GM23248 (cell line): Measurements from ENCODE around the gene PHB1. TPM values are rescaled to one million over a fixed set of nuclear protein-coding genes. Genes with fewer than 3 reads are reported as not detected.

ENCODE experiments used
- DNase-seq: peaks from one replicate; pipeline ENCODE4 v3.0.0-alpha.2; 2015
- H2AFZ ChIP-seq: fragments of 200-600 bp; sonication (generic); 2 replicates; pipeline ENCODE4 v1.6.1; 2016; ENCODE audit warnings: antibody characterized with exemption
- H3F3A ChIP-seq: fragments of 200-600 bp; sonication (generic); 2 replicates; pipeline ENCODE4 v1.6.1; 2016; ENCODE audit warnings: mild to moderate bottlenecking, antibody characterized with exemption, mixed run types; ENCODE audit not compliant: insufficient read depth
- H3K27ac ChIP-seq: fragments of 200-600 bp; sonication (generic); 2 replicates; pipeline ENCODE4 v1.5.1; 2016; ENCODE audit warnings: mild to moderate bottlenecking
- H3K27me3 ChIP-seq: fragments of 200-600 bp; sonication (generic); replicated peaks from 2 replicates; pipeline ENCODE4 v1.6.1; 2016; ENCODE audit warnings: mild to moderate bottlenecking; ENCODE audit not compliant: insufficient read depth
- H3K36me3 ChIP-seq: fragments of 200-600 bp; sonication (generic); 2 replicates; pipeline ENCODE4 v1.6.1; 2016; ENCODE audit warnings: low read depth, mild to moderate bottlenecking
- H3K4me1 ChIP-seq: fragments of 200-600 bp; sonication (generic); 2 replicates; pipeline ENCODE4 v1.6.1; 2016; ENCODE audit warnings: mild to moderate bottlenecking; ENCODE audit not compliant: insufficient read depth
- H3K4me2 ChIP-seq: fragments of 200-600 bp; sonication (generic); one replicate; pipeline ENCODE4 v1.6.1; 2016; ENCODE audit warnings: mild to moderate bottlenecking; ENCODE audit not compliant: unreplicated experiment
- H3K4me3 ChIP-seq: fragments of 200-600 bp; sonication (generic); 2 replicates; pipeline ENCODE4 v1.5.1; 2016; ENCODE audit warnings: mild to moderate bottlenecking
- H3K79me2 ChIP-seq: fragments of 200-600 bp; sonication (generic); 2 replicates; pipeline ENCODE4 v1.6.1; 2016; ENCODE audit warnings: mild to moderate bottlenecking; ENCODE audit not compliant: insufficient read depth
- H3K9ac ChIP-seq: fragments of 200-600 bp; sonication (generic); 2 replicates; pipeline ENCODE4 v1.6.1; 2016; ENCODE audit warnings: mild to moderate bottlenecking
- H3K9me2 ChIP-seq: fragments of 200-600 bp; sonication (generic); 2 replicates; pipeline ENCODE4 v1.6.1; 2016; ENCODE audit warnings: mixed run types, mild to moderate bottlenecking, moderate library complexity; ENCODE audit not compliant: insufficient read depth
- H3K9me3 ChIP-seq: fragments of 200-600 bp; sonication (generic); one replicate; pipeline ENCODE4 v1.6.1; 2017; ENCODE audit warnings: low read depth
- H4K20me1 ChIP-seq: fragments of 200-600 bp; sonication (generic); 2 replicates; pipeline ENCODE4 v1.6.0; 2016; ENCODE audit not compliant: insufficient read depth
- EZH2 ChIP-seq: fragments of 200-600 bp; sonication (generic); IDR thresholded peaks from 2 replicates; pipeline ENCODE4 v1.6.1; 2018; ENCODE audit warnings: antibody characterized with exemption, mild to moderate bottlenecking; ENCODE audit not compliant: insufficient read depth, poor library complexity, severe bottlenecking
- EZH2phosphoT487 ChIP-seq: fragments of 200-600 bp; sonication (generic); IDR thresholded peaks from 2 replicates; pipeline ENCODE4 v1.6.1; 2018; ENCODE audit warnings: antibody characterized with exemption, moderate library complexity, mild to moderate bottlenecking, low read depth; ENCODE audit not compliant: insufficient read depth
- WGBS, 2 experiments: methylation state at CpG; one replicate each; pipeline ENCODE4 v1.1.6; 2015 to 2017; ENCODE audit warnings: low lambda C conversion rate in 2 of 2, low coverage in 1 of 2; ENCODE audit errors: missing lambda C conversion rate in 2 of 2; 5-methylcytosine and 5-hydroxymethylcytosine counted together
- in situ Hi-C: fragments of 300-500 bp; cut with MboI; formaldehyde crosslinking; loops from 2 replicates; pipeline ENCODE4 v1.15.0; 2020
- polyA plus RNA-seq: library from polyadenylated mRNA; unstranded; fragments of >200 nt; fragmentation: Nextera tagmentation; extraction: Ambion mirVana; gene quantifications from 2 replicates; pipeline ENCODE4 v1.2.1, GENCODE V29; 2016
- total RNA-seq: library from RNA; depleted of rRNA; stranded (reverse); fragments of >200 nt; shearing (Covaris generic); gene quantifications from 2 replicates; pipeline ENCODE4 v1.2.3, GENCODE V29; 2014

PHB1 gene
- total and polyA plus RNA-seq, 2 experiments from 2014 or later = 107 to 177 TPM

DNA sequence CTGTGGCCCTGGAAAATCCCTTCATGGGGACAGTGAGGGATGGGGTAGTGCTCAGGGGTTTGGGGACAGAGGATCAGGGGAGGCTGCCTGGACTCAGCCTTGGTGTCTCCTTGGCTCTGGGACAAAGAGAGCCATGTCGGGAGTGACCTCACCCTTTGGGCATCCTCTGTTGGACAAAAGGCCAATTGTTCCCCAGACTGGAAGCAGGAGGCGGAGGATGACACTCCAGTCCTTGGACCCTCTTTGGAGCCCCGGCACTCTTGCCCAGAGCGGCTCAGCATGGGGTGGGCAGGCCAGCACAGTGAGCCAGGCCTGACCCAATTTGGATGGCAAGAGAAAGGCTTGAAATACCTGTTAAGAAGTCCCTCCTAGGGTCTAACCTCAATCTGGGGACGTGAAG lies 39.4 kb upstream of the PHB1 start:
- Histone ChIP-seq H4K20me1 (no peaks in the 10 kb centered on the region), H3K9me2 (no peaks in the 10 kb centered on the region), H3K9me3 (no peaks in the 10 kb centered on the region), H2AFZ (no peak overlapping the region), H3K36me3 (no peaks in the 10 kb centered on the region), H3K4me2 (peak overlapping the region; percentile 3), H3K27ac (0 out of 2 replicates have a peak overlapping the region, but pooled peaks have one; percentile 9), H3K4me1 (peaks cover 40% of the 10 kb centered on the region), H3K9ac (no peak overlapping the region), H3K79me2 (no peaks in the 10 kb centered on the region), H3K4me3 (no peak overlapping the region), H3F3A (peaks cover 14% of the 10 kb centered on the region), H3K27me3 (no peaks in the 10 kb centered on the region)
- 36 to 39% methylated on average over 5 of the region's 5 CpGs for WGBS, 2 experiments
- in situ Hi-C loops = no loop called here
- peak; percentile 82 for DNase-seq
- TF ChIP-seq EZH2 (no peak), EZH2phosphoT487 (no peak)

DNA sequence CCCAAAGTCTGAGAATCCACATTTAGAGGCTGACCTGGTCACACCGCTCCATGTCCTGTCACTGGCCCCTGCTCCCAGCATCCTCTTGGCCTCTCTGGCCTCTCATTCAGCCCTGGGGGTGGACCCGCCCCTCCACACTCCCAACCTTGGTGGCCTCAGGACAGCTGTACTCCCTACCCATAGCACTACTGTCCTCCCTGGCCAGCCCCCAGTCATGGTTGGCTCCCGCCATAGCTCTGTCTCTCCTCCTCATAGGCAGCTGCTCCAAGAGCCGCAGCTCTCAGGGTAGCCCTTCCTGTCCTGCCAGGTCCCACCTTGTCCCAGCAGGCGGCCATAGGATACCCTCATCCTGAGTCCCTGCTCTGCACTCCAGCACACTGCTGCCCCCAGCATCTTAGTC lies 38.0 kb upstream of the PHB1 start:
- Histone ChIP-seq H3K9me2 (no peaks in the 10 kb centered on the region), H3K4me1 (peaks cover 46% of the 10 kb centered on the region), H3K36me3 (no peaks in the 10 kb centered on the region), H3K4me3 (no peak overlapping the region), H3K4me2 (no peak overlapping the region), H3K27ac (no peak overlapping the region), H2AFZ (no peak overlapping the region), H3F3A (peaks cover 14% of the 10 kb centered on the region), H3K27me3 (no peaks in the 10 kb centered on the region), H3K9ac (no peak overlapping the region), H3K9me3 (no peaks in the 10 kb centered on the region), H4K20me1 (no peaks in the 10 kb centered on the region), H3K79me2 (no peaks in the 10 kb centered on the region)
- WGBS, 2 experiments = 94 to 95% methylated on average over 5 of the region's 5 CpGs
- in situ Hi-C loops = no loop called here
- TF ChIP-seq EZH2 (no peak), EZH2phosphoT487 (no peak)
- no peak for DNase-seq

DNA sequence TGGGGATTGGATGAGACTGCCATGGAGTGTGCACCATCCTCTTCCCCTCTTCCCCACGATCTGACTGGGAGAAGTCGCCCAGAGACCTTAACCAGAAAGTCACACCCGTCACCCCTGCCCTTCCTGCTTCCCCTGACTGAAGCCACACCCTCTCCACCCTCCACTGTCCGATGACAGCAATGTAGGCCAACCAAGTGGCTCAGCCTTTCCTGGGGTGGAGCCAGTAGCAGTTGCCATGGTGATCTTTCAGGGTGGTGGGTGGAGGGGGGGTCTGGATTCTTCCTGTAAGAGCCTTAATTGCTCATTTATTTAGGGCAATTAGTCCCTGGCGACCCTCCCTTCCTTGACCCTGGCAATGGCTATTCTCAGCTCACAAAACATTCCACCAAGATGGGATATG lies 37.5 kb upstream of the PHB1 start:
- WGBS, 2 experiments = 63 to 77% methylated on average over 5 of the region's 5 CpGs
- Histone ChIP-seq H3K27me3 (no peaks in the 10 kb centered on the region), H3K4me1 (peaks cover 46% of the 10 kb centered on the region), H3K9me2 (no peaks in the 10 kb centered on the region), H3K9me3 (no peaks in the 10 kb centered on the region), H3K36me3 (no peaks in the 10 kb centered on the region), H3K9ac (no peak overlapping the region), H2AFZ (no peak overlapping the region), H3K4me2 (no peak overlapping the region), H3K79me2 (no peaks in the 10 kb centered on the region), H3K27ac (no peak overlapping the region), H3K4me3 (no peak overlapping the region), H4K20me1 (no peaks in the 10 kb centered on the region), H3F3A (peaks cover 13% of the 10 kb centered on the region)
- in situ Hi-C loops = no loop called here
- DNase-seq = no peak
- TF ChIP-seq EZH2 (no peak), EZH2phosphoT487 (no peak)

DNA sequence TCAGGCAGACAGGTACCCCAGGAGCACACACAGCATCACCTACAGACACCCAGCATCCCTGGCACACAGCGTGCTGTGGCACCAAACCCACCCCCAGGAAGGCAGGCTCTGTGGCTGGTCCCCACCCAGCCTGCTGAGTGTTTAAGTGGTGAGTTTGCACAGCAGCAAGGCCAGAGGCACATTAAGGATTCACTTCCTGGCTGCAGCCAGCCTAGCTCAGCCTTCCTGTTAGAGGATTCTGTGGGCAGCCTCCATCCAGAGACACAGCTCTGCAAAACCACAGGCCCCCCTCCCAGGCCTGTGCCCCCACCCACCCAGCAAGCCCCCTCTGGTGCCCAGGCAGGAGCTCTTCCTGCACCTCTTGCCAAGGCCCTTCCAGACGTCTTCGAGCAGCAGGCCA lies 36.1 kb upstream of the PHB1 start:
- Histone ChIP-seq H3K4me2 (no peak overlapping the region), H3F3A (peaks cover under 1% of the 10 kb centered on the region; the same call in 1 of the 2 replicates), H3K79me2 (no peaks in the 10 kb centered on the region), H3K27me3 (no peaks in the 10 kb centered on the region), H3K9me2 (no peaks in the 10 kb centered on the region), H3K9me3 (no peaks in the 10 kb centered on the region), H4K20me1 (no peaks in the 10 kb centered on the region), H2AFZ (peak overlapping the region; percentile 49), H3K9ac (peak overlapping the region; percentile 53), H3K4me3 (no peak overlapping the region), H3K27ac (peak overlapping the region; percentile 43), H3K36me3 (no peaks in the 10 kb centered on the region), H3K4me1 (peaks cover 35% of the 10 kb centered on the region)
- 38 to 50% methylated on average over 3 of the region's 3 CpGs for WGBS, 2 experiments
- in situ Hi-C loops = no loop called here
- TF ChIP-seq EZH2phosphoT487 (no peak), EZH2 (no peak)
- DNase-seq = peak; percentile 85

DNA sequence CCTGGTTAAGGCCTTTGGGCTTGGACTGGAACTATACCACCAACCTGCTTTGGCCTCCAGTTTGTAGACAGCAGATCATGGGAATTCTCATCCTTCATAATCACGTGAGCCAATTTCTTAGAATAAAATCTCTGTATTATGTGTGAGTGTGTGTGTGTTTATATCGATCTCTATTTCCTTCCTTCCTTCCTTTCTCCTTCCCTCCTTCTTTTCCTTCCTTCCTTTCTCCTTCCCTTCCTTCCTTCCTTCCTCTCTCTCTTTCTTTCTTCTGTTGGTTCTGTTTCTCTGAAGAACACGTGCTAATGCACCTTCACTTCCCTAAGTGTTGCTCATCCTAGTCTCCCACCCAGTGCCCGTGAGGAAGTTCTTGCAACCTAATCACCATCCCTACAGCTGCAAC lies 35.5 kb upstream of the PHB1 start:
- Histone ChIP-seq H3K36me3 (no peaks in the 10 kb centered on the region), H3K79me2 (no peaks in the 10 kb centered on the region), H3K4me2 (no peak overlapping the region), H3K27ac (peak overlapping the region; percentile 43), H2AFZ (no peak overlapping the region), H3K4me3 (no peak overlapping the region), H3K9me2 (no peaks in the 10 kb centered on the region), H3K9me3 (no peaks in the 10 kb centered on the region), H3K9ac (no peak overlapping the region), H4K20me1 (no peaks in the 10 kb centered on the region), H3K27me3 (no peaks in the 10 kb centered on the region), H3F3A (no peaks in the 10 kb centered on the region), H3K4me1 (peaks cover 30% of the 10 kb centered on the region)
- in situ Hi-C loops = no loop called here
- TF ChIP-seq EZH2 = no peak
- no peak for TF ChIP-seq EZH2phosphoT487
- no peak for DNase-seq
- 96% methylated on average over 4 of the region's 4 CpGs for WGBS, 2 experiments
